Esophagus squamous epithelium (tissue), 5 donors: ENCODE data around the gene HBEGF. TPM values are rescaled to one million over a fixed set of nuclear protein-coding genes. Genes with fewer than 3 reads are reported as not detected.

Experiments used
- DNase-seq: peaks from one replicate; lab custom pipeline; 2025; lab: John Stamatoyannopoulos, UW
- H3K27ac ChIP-seq, 4 donors: fragments of 200-600 bp; sonication (generic); one replicate each; pipeline ENCODE4 v1.5.1; 2016 to 2019; ENCODE audit warnings: mild to moderate bottlenecking in 1 of 4
- H3K27me3 ChIP-seq, 4 donors: fragments of 200-600 bp; sonication (generic); 1 replicate in 3 of 4; 2 replicates in 1 of 4; pipeline versions ENCODE4 v1.5.1 to v1.6.0; 2017 to 2021; ENCODE audit warnings: antibody characterized with exemption in 1 of 4
- H3K36me3 ChIP-seq, 3 donors: fragments of 200-600 bp; sonication (generic); one replicate each; pipeline ENCODE4 v1.5.1; 2016 to 2019
- H3K4me1 ChIP-seq, 3 donors: fragments of 200-600 bp; sonication (generic); one replicate each; pipeline ENCODE4 v1.5.1; 2017 to 2019
- H3K4me3 ChIP-seq, 4 donors: fragments of 200-600 bp; sonication (generic); 1 replicate in 3 of 4; 2 replicates in 1 of 4; pipeline ENCODE4 v1.5.1; 2016 to 2019; ENCODE audit warnings: mild to moderate bottlenecking in 2 of 4, moderate library complexity in 1 of 4
- H3K9me3 ChIP-seq, 3 donors: fragments of 200-600 bp; sonication (generic); one replicate each; pipeline ENCODE4 v1.5.1; 2016 to 2019
- CTCF ChIP-seq, 6 experiments: fragments of 450-650 bp in 4 of 6; fragments of 200-600 bp in 2 of 6; sonication (generic) in 2 of 6; IDR thresholded peaks; one replicate each; pipeline ENCODE4 v1.5.1; 2016 to 2019; ENCODE audit warnings: antibody characterized with exemption in 6 of 6, mild to moderate bottlenecking in 4 of 6, moderate library complexity in 4 of 6
- POLR2A ChIP-seq, 4 donors: fragments of 450-650 bp; IDR thresholded peaks; one replicate each; pipeline ENCODE4 v1.6.1; 2017; ENCODE audit warnings: antibody characterized with exemption in 4 of 4, mild to moderate bottlenecking in 4 of 4, moderate library complexity in 3 of 4
- WGBS, 2 donors: methylation state at CpG; one replicate each; pipeline ENCODE4 v1.1.5; 2018; 5-methylcytosine and 5-hydroxymethylcytosine counted together
- intact Hi-C: fragments of 100-400 bp; cut with DNase I; formaldehyde crosslinking; loops from one replicate; pipeline ENCODE4 v1.15.0; 2022
- total RNA-seq, 4 donors: library from RNA; depleted of rRNA; stranded (reverse); fragments of >200 nt; gene quantifications; one replicate each; pipeline ENCODE4 v1.1.0, GENCODE V29; 2016
- donor health status: DM: yes; HTN: yes; CAD: no.

The HBEGF gene
- total RNA-seq, 4 donors from 2014 or later: 24.6 to 72.4 (median 42.1) TPM

GRCh38 chr5:140361901-140362300 lies 15.5 kb upstream of the HBEGF start:
- 70 to 100% methylated on average over 2 of the region's 2 CpGs for WGBS, 2 donors
- intact Hi-C loops: no loop called here

GRCh38 chr5:140360681-140361479 lies 14.5 kb upstream of the HBEGF start:
- whole genome bisulfite sequencing, 2 donors: 72 to 81% methylated on average over 2 of the region's 7 CpGs
- TF ChIP-seq CTCF (IDR thresholded peaks at IDR 0.05) (no peak), POLR2A (IDR thresholded peaks at IDR 0.05) (no peak)
- H3K36me3 ChIP-seq: no peaks in the 10 kb centered on the region
- peaks cover 11 to 24% (median 12%) of the 10 kb centered on the region in 3 donors for H3K4me1 ChIP-seq
- no peak overlapping the region for H3K4me3 ChIP-seq
- H3K27me3 ChIP-seq: no peaks in the 10 kb centered on the region
- DNase-seq: no peak
- no peak overlapping the region for H3K27ac ChIP-seq
- intact Hi-C loops: no loop called here
- no peaks in the 10 kb centered on the region for H3K9me3 ChIP-seq

More at GRCh38 chr5:140361901-140362300, 15.5 kb upstream of the HBEGF start:
- no peak for TF ChIP-seq POLR2A (IDR thresholded peaks at IDR 0.05)
- TF ChIP-seq CTCF (IDR thresholded peaks at IDR 0.05): no peak
- Histone ChIP-seq H3K27me3 (no peaks in the 10 kb centered on the region), H3K9me3 (no peaks in the 10 kb centered on the region), H3K27ac (no peak overlapping the region), H3K36me3 (no peaks in the 10 kb centered on the region), H3K4me1 (peaks cover 12 to 33% (median 14%) of the 10 kb centered on the region in 3 donors), H3K4me3 (no peak overlapping the region)
- no peak for DNase-seq

- no peaks in the 10 kb centered on the region for H3K27me3 ChIP-seq
- no peak within 1 kb of the TSS for H3K4me3 ChIP-seq
- no peaks in the 10 kb centered on the region for H3K36me3 ChIP-seq
- peaks cover 11 to 24% (median 12%) of the 10 kb centered on the region in 3 donors for H3K4me1 ChIP-seq
- TF ChIP-seq POLR2A (IDR thresholded peaks at IDR 0.05): no peak
- no peak for TF ChIP-seq CTCF (IDR thresholded peaks at IDR 0.05)
- DNase-seq: no peak
- H3K9me3 ChIP-seq: no peaks in the 10 kb centered on the region
- no peak within 1 kb of the TSS for H3K27ac ChIP-seq
- intact Hi-C loops: no loop called here
- 86 to 100% methylated on average over 1 of the region's 2 CpGs for WGBS, 2 donors
Measured at GRCh38 chr5:140360101-140360500, 13.7 kb upstream of the HBEGF start, which contains the start of gene SLC4A9. Gene SLC4A9 (plus strand): TSS chr5:140360194. CDS start chr5:140360237, 43 bp downstream.

- WGBS, 2 donors: 76 to 81% methylated on average over 3 to 4 of the region's 4 CpGs
- intact Hi-C loops: loop anchor here (5.0 kb wide), 1 partner anchor 197 kb away; no protein-coding TSS in a partner anchor
- no peak overlapping the region for H3K4me3 ChIP-seq
Measured at GRCh38 chr5:140358738-140359310, 12.4 kb upstream of the HBEGF start.

More at GRCh38 chr5:140358738-140359310, 12.4 kb upstream of the HBEGF start:
- no peaks in the 10 kb centered on the region for H3K9me3 ChIP-seq
- no peak for DNase-seq
- peaks cover 11 to 23% (median 12%) of the 10 kb centered on the region in 3 donors for H3K4me1 ChIP-seq
- H3K27me3 ChIP-seq: no peaks in the 10 kb centered on the region
- TF ChIP-seq CTCF (IDR thresholded peaks at IDR 0.05): peak in 2 of 6 experiments; percentile 17 to 40
- TF ChIP-seq POLR2A (IDR thresholded peaks at IDR 0.05): no peak
- H3K27ac ChIP-seq: no peak overlapping the region
- no peaks in the 10 kb centered on the region for H3K36me3 ChIP-seq
